ENCODE results near the gene HOXB7. TPM values are rescaled to one million over a fixed set of nuclear protein-coding genes. Genes with fewer than 3 reads are reported as not detected.

Gene HOXB7
- polyA plus RNA-seq, 1 experiment = not detected

DNA sequence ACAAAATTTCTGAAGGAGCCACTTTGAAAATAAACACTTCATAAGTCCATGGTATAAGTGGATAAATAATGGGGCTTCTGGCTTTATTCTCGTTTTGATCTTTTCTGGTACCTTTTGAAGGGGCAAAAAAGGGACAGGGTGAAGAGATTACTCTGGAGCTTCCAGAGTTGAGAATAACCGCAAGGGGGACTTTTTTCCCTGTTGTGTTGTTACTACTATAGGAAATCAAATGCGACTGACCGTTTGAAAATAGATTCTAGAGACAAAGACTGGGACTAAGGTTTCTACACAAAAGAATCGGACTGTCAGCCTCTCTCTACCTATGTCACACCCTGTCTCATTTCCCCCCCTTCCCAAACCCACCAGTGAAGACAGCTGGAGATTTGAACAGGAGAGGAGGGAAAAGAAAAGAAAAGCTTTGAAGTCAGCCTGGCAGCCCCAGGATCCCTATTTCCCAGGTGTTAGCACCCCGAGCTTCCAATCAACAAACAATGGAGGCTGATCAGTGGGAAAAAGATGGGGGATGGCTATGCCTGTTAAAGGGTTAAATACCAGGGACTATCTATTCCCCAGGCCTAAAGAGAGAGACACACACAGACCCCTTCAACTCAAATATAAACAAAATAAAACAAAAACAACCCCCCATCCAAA lies 41.0 kb downstream of the HOXB7 start:
- Histone ChIP-seq H3K36me3 (ENCODE audit: control insufficient read depth, insufficient read depth, low read length) (no peaks in the 10 kb centered on the region), H3K4me3 (ENCODE audit: low read depth, low read length) (no peak overlapping the region), H3K27me3 (ENCODE audit: control insufficient read depth, insufficient read depth, low read length) (peaks cover 84% of the 10 kb centered on the region)
- TF ChIP-seq, protein P1, sequence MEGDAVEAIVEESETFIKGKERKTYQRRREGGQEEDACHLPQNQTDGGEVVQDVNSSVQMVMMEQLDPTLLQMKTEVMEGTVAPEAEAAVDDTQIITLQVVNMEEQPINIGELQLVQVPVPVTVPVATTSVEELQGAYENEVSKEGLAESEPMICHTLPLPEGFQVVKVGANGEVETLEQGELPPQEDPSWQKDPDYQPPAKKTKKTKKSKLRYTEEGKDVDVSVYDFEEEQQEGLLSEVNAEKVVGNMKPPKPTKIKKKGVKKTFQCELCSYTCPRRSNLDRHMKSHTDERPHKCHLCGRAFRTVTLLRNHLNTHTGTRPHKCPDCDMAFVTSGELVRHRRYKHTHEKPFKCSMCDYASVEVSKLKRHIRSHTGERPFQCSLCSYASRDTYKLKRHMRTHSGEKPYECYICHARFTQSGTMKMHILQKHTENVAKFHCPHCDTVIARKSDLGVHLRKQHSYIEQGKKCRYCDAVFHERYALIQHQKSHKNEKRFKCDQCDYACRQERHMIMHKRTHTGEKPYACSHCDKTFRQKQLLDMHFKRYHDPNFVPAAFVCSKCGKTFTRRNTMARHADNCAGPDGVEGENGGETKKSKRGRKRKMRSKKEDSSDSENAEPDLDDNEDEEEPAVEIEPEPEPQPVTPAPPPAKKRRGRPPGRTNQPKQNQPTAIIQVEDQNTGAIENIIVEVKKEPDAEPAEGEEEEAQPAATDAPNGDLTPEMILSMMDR (IDR thresholded peaks at IDR 0.05; ENCODE audit: insufficient read depth, low read depth, low read length) = no peak
- no peak for DNase-seq (ENCODE audit: low read depth)
- ChIA-PET CTCF (interaction anchor here (1.2 to 1.5 kb wide), 3 partner anchors 17 to 77 kb away, joined by 3 to 4 read pairs (median 4); no protein-coding TSS in a partner anchor), POLR2A (no interaction called here)

DNA sequence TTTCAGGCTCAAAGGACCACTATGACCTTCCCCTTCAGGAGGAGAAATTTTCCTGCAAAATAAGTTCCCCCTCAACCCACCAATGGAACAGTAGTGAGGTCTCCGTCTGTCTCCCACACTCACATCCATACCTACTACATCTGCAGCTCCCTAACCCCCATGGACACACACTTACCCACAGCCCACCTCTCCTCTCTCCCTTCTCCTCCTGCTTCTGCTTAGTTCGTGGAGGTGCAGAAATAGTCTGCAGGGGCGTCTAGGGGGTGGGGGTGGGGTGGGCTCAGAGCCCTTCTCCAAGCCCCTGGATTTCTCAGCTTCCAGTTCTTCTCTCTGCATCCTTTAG lies 41.6 kb downstream of the HOXB7 start:
- Histone ChIP-seq H3K36me3 (ENCODE audit: control insufficient read depth, insufficient read depth, low read length) (no peaks in the 10 kb centered on the region), H3K27me3 (ENCODE audit: control insufficient read depth, insufficient read depth, low read length) (peaks cover 83% of the 10 kb centered on the region), H3K4me3 (ENCODE audit: low read depth, low read length) (no peak overlapping the region)
- CTCF ChIA-PET = interaction anchor here (1.2 to 1.6 kb wide), 3 partner anchors 41 to 76 kb away, joined by 4 read pairs; no protein-coding TSS in a partner anchor
- TF ChIP-seq, protein P1 (IDR thresholded peaks at IDR 0.05; ENCODE audit: insufficient read depth, low read depth, low read length) = no peak
- DNase-seq (ENCODE audit: low read depth) = no peak
- POLR2A ChIA-PET = no interaction called here

DNA sequence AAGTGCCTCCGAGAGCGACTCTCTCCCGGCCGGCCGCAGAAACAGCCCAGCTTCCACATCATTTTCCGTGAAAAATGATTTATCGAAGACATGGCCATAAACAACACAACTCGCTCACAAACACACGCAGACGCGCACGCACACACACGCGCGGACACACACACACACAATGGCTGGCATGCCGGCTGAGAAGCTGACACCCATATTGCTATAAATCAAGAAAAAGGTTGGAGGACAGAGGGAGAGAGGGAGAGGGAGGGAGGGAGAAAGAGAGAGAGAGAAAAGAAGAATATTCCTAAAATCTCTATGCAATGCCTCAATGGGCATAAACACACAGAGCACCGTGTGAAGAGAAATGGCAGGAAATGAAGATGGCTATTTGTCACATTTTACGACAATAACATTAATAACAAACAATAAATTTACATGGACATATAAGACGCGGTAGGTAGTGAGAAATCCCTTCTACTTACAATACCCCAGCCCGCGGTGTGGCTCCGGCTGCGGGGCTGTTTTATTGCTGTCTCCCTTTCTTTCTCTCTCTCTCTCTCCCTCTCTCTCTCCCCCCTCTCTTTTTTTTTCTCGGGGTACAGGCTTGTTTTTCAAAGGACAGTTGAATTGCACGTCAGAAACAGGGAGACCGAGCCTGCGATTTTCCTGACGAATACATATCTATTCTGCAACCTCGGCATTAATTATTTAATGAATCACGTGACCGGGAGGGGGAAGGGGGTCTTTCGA lies 42.1 kb downstream of the HOXB7 start:
- H3K36me3 ChIP-seq (ENCODE audit: control insufficient read depth, insufficient read depth, low read length) = no peaks in the 10 kb centered on the region
- CTCF ChIA-PET = interaction anchor here (0.6 to 1.6 kb wide), 3 partner anchors 15 to 68 kb away, joined by 3 to 4 read pairs (median 4); no protein-coding TSS in a partner anchor
- no peak overlapping the region for H3K4me3 ChIP-seq (ENCODE audit: low read depth, low read length)

DNA sequence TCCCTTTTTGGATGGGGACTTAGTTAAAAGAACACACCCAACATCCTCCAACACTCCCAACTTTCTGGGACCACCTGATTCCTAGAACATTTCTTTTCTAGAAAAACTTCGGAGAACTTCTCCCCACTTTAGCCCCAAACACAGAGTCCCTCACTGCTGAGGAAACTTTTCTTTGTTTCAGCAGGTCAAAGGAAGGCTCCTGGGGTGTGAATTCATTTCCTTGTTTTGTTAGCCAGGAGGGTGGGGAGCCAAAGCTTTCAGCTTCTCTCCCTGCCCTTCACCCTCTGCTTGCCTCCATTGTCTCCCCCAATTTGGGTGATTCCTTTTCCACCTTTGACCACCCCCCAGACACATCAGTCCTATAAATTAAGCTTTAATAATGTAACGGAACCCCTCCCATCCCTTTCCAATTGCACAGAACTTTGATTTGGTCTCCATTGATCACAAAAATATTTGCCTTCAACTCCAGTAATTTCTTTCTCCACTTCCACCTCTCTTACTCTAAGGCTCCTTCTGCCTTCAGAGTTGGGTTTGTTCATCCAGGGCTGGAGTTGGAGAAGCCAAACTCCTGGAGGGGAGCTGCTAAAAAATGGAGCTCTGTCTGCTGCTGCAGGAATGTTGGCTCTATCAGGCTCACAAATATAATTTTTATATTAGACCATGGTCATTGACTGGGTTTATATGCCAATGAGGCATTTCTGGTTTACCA lies 43.0 kb downstream of the HOXB7 start:
- Histone ChIP-seq H3K4me3 (ENCODE audit: low read depth, low read length) (no peak overlapping the region), H3K27me3 (ENCODE audit: control insufficient read depth, insufficient read depth, low read length) (peaks cover 84% of the 10 kb centered on the region), H3K36me3 (ENCODE audit: control insufficient read depth, insufficient read depth, low read length) (no peaks in the 10 kb centered on the region)
- no peak for DNase-seq (ENCODE audit: low read depth)
- CTCF ChIA-PET = interaction anchor here (1.3 to 1.6 kb wide), 2 partner anchors 69 to 221 kb away, joined by 3 to 4 read pairs; no protein-coding TSS in a partner anchor
- POLR2A ChIA-PET = interaction anchor here (0.5 kb wide), 1 partner anchor 323 kb away, joined by 3 read pairs; no protein-coding TSS in a partner anchor
- TF ChIP-seq, protein P1 (IDR thresholded peaks at IDR 0.05; ENCODE audit: insufficient read depth, low read depth, low read length) = no peak

More for the DNA sequence above, 42.1 kb downstream of the HOXB7 start:
- POLR2A ChIA-PET = interaction anchor here (0.5 kb wide), 1 partner anchor 324 kb away, joined by 3 read pairs; no protein-coding TSS in a partner anchor
- peaks cover 83% of the 10 kb centered on the region for H3K27me3 ChIP-seq (ENCODE audit: control insufficient read depth, insufficient read depth, low read length)
- no peak for DNase-seq (ENCODE audit: low read depth)
- TF ChIP-seq, protein P1 (IDR thresholded peaks at IDR 0.05; ENCODE audit: insufficient read depth, low read depth, low read length) = no peak

DNA sequence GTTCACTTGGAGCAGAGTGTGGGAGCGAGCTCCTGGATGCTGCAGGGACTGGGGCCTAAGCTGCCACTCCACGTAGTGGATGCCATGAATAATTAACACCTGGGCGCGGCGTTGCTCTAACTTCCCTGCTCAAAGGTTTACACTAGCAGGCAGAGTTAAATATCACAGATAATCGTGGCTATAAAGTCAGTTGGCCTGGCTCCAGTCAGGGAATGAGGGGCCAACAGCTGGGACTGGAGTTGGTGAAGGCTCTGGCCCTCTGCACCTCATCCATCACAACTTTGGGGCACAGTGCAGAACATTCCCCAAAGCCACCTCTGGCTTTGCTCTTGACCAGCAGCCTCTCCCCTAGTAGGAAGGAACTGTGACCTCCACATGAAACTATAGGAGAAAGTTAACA lies 43.6 kb downstream of the HOXB7 start:
- H3K4me3 ChIP-seq (ENCODE audit: low read depth, low read length) = no peak overlapping the region
- POLR2A ChIA-PET = no interaction called here
- no peak for DNase-seq (ENCODE audit: low read depth)
- H3K36me3 ChIP-seq (ENCODE audit: control insufficient read depth, insufficient read depth, low read length) = no peaks in the 10 kb centered on the region
- peaks cover 80% of the 10 kb centered on the region for H3K27me3 ChIP-seq (ENCODE audit: control insufficient read depth, insufficient read depth, low read length)
- CTCF ChIA-PET = interaction anchor here (1.3 kb wide), 1 partner anchor 220 kb away, joined by 3 read pairs; no protein-coding TSS in a partner anchor
- TF ChIP-seq, protein P1 (IDR thresholded peaks at IDR 0.05; ENCODE audit: insufficient read depth, low read depth, low read length) = no peak
